ENCODE data around the gene PIGU. TPM values are rescaled to one million over a fixed set of nuclear protein-coding genes. Genes with fewer than 3 reads are reported as not detected.

The PIGU gene
- total and polyA plus RNA-seq, 2 of the 13 experiments (the other 11 are each of a cell fraction or from before 2014, with no cell fraction given), result 45.5 to 231 TPM

- no peak; the same call in 1 of the 2 replicates for TF ChIP-seq HOXD1 (CRISPR knock-in tag; IDR thresholded peaks at IDR 0.05)
- no peak for TF ChIP-seq ZBTB40 (IDR thresholded peaks at IDR 0.05)
- no peak; the same call in 1 of the 2 replicates for TF ChIP-seq ZBTB40 (CRISPR knock-in tag; IDR thresholded peaks at IDR 0.05)
- no peak for TF ChIP-seq NR2F6 (IDR thresholded peaks at IDR 0.05)
- TF ChIP-seq NR2F6 (CRISPR knock-in tag; IDR thresholded peaks at IDR 0.05), result no peak
- TF ChIP-seq ZNF383 (CRISPR knock-in tag; IDR thresholded peaks at IDR 0.05; ENCODE audit: borderline replicate concordance), result no peak; the same call in 1 of the 2 replicates
- TF ChIP-seq SIN3A (IDR thresholded peaks at IDR 0.05; ENCODE audit: borderline replicate concordance, low read depth, low read length), result 0 out of 2 replicates have a peak, but pooled peaks have one; percentile 53
- no peak for TF ChIP-seq JUNB (CRISPR knock-in tag; IDR thresholded peaks at IDR 0.05; ENCODE audit: borderline replicate concordance)
- no peak; the same call in 1 of the 2 replicates for TF ChIP-seq ZNF510 (CRISPR knock-in tag; IDR thresholded peaks at IDR 0.05; ENCODE audit: low read depth)
- no peak; the same call in 1 of the 2 replicates for TF ChIP-seq ZNF747 (CRISPR knock-in tag; IDR thresholded peaks at IDR 0.05; ENCODE audit: borderline replicate concordance)
- TF ChIP-seq IRF2 (CRISPR knock-in tag; IDR thresholded peaks at IDR 0.05), result no peak; the same call in 1 of the 2 replicates
- no peak; the same call in 1 of the 2 replicates for TF ChIP-seq ZKSCAN5 (CRISPR knock-in tag; IDR thresholded peaks at IDR 0.05)
- TF ChIP-seq ZNF883 (CRISPR knock-in tag; IDR thresholded peaks at IDR 0.05; ENCODE audit: not compliant biosample characterization), result no peak
- TF ChIP-seq KDM4B (CRISPR knock-in tag; IDR thresholded peaks at IDR 0.05), result no peak
- 0 out of 2 replicates have a peak, but pooled peaks have one; percentile 76 for TF ChIP-seq ZNF251 (CRISPR knock-in tag; IDR thresholded peaks at IDR 0.05)
- 0 out of 2 replicates have a peak, but pooled peaks have one; percentile 6 for TF ChIP-seq MTF2 (CRISPR knock-in tag; IDR thresholded peaks at IDR 0.05; ENCODE audit: borderline replicate concordance)
- 0 out of 2 replicates have a peak, but pooled peaks have one; percentile 27 for TF ChIP-seq HHEX (CRISPR knock-in tag; IDR thresholded peaks at IDR 0.05)
- no peak for TF ChIP-seq HOXA7 (CRISPR knock-in tag; IDR thresholded peaks at IDR 0.05)
- TF ChIP-seq YEATS4 (CRISPR knock-in tag; IDR thresholded peaks at IDR 0.05; ENCODE audit: borderline replicate concordance), result no peak
- peak; percentile 26; the same call in 1 of the 2 replicates for TF ChIP-seq ZFP91 (CRISPR knock-in tag; IDR thresholded peaks at IDR 0.05; ENCODE audit: borderline replicate concordance)
These were observed 161.2 kb downstream of the PIGU start (continued) for GRCh38 chr20:34515484-34516246.
